GM10847 (cell line): Measurements from ENCODE around the gene TENM3.

ENCODE experiments used
- POLR2A ChIP-seq: IDR thresholded peaks from 2 replicates; pipeline ENCODE4 v1.6.1; 2011; ENCODE audit not compliant: insufficient read length; ENCODE audit errors: extremely low read depth

Gene TENM3

GRCh38 chr4:182221987-182222386 is 21.2 kb upstream of the TENM3 start:
- TF ChIP-seq POLR2A: no peak

- no peak for TF ChIP-seq POLR2A
Observed at GRCh38 chr4:182222766-182223165, 20.4 kb upstream of the TENM3 start.

GRCh38 chr4:182223708-182224107 is 19.5 kb upstream of the TENM3 start:
- no peak for TF ChIP-seq POLR2A

GRCh38 chr4:182224192-182224850 is 18.9 kb upstream of the TENM3 start:
- no peak for TF ChIP-seq POLR2A

- no peak for TF ChIP-seq POLR2A
Observed at GRCh38 chr4:182225257-182225852, 17.8 kb upstream of the TENM3 start.

- TF ChIP-seq POLR2A: no peak
Observed at GRCh38 chr4:182227611-182228010, 15.6 kb upstream of the TENM3 start.

- TF ChIP-seq POLR2A: no peak
Observed at GRCh38 chr4:182228991-182229577, 14.1 kb upstream of the TENM3 start.

- TF ChIP-seq POLR2A: no peak
Observed at GRCh38 chr4:182230256-182230655, 12.9 kb upstream of the TENM3 start.

- TF ChIP-seq POLR2A: no peak
Observed at GRCh38 chr4:182231080-182231479, 12.1 kb upstream of the TENM3 start.

- no peak for TF ChIP-seq POLR2A
Observed at GRCh38 chr4:182231496-182231895, 11.7 kb upstream of the TENM3 start.

GRCh38 chr4:182233310-182234090 is 9.7 kb upstream of the TENM3 start:
- TF ChIP-seq POLR2A: no peak

GRCh38 chr4:182235021-182235795 is 8.0 kb upstream of the TENM3 start:
- no peak for TF ChIP-seq POLR2A

GRCh38 chr4:182236186-182236585 is 7.0 kb upstream of the TENM3 start:
- no peak for TF ChIP-seq POLR2A

GRCh38 chr4:182238355-182238931 is 4.8 kb upstream of the TENM3 start:
- no peak for TF ChIP-seq POLR2A

GRCh38 chr4:182240161-182241130 is 2.8 kb upstream of the TENM3 start:
- no peak for TF ChIP-seq POLR2A
